ENCODE results near the gene PKP3.

PKP3 gene

DNA sequence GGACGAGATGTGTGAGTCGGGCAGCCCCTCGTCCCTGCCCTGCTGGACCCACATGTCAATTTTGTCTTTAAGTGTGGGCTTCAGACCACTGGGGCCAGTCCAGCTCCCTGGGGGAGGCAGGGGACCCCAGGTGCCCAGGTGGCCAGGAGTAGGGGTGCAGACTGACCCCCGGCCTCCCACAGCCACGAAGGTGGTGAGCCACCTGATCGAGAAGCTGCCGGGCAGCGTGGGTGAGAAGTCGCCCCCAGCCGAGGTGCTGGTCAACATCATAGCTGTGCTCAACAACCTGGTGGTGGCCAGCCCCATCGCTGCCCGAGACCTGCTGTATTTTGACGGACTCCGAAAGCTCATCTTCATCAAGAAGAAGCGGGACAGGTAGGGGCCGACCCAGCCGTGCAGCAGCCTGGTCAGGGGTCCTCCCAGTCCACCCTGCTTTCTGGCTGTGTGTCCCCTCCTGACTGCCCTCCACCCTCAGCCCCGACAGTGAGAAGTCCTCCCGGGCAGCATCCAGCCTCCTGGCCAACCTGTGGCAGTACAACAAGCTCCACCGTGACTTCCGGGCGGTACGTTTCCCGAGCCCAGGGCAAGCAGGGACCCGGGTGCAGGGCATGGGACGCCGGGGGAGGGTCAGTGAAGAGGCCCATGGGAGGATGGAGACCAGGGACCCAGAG, 9.9 kb downstream of the PKP3 start:
- DNase-seq (ENCODE audit: extremely low spot score): no peak
- POLR2A ChIA-PET: no interaction called here
- TF ChIP-seq, protein P1, sequence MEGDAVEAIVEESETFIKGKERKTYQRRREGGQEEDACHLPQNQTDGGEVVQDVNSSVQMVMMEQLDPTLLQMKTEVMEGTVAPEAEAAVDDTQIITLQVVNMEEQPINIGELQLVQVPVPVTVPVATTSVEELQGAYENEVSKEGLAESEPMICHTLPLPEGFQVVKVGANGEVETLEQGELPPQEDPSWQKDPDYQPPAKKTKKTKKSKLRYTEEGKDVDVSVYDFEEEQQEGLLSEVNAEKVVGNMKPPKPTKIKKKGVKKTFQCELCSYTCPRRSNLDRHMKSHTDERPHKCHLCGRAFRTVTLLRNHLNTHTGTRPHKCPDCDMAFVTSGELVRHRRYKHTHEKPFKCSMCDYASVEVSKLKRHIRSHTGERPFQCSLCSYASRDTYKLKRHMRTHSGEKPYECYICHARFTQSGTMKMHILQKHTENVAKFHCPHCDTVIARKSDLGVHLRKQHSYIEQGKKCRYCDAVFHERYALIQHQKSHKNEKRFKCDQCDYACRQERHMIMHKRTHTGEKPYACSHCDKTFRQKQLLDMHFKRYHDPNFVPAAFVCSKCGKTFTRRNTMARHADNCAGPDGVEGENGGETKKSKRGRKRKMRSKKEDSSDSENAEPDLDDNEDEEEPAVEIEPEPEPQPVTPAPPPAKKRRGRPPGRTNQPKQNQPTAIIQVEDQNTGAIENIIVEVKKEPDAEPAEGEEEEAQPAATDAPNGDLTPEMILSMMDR (IDR thresholded peaks at IDR 0.05; ENCODE audit: control extremely low read depth, extremely low read depth, low read depth, missing control alignments): no peak
- CTCF ChIA-PET: interaction anchor here (3.8 kb wide), 1 partner anchor 7 kb away, joined by 22 read pairs; no protein-coding TSS in a partner anchor

DNA sequence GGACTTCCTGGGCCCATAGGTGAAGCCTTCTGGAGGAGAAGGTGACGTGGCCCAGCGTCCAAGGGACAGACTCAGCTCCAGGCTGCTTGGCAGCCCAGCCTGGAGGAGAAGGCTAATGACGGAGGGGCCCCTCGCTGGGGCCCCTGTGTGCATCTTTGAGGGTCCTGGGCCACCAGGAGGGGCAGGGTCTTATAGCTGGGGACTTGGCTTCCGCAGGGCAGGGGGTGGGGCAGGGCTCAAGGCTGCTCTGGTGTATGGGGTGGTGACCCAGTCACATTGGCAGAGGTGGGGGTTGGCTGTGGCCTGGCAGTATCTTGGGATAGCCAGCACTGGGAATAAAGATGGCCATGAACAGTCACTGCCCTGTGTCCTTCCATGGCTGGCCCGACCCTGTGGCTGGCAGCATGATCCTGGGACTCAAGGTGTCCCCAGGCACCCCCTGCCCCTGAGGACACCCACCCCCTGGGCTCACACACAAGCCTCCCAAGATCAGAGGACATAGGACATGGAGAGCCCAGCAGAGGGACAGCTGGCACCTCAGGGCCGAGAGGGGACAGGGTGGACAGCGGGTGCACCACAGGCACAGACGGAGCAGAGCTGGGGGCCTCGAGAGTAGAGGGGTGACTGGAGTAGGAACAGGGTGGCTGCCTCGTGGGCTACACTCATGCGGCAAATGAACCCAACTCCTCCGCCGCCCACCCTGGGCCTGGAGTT, 10.7 kb downstream of the PKP3 start:
- DNase-seq (ENCODE audit: extremely low spot score): no peak
- TF ChIP-seq, protein P1 (IDR thresholded peaks at IDR 0.05; ENCODE audit: control extremely low read depth, extremely low read depth, low read depth, missing control alignments): no peak
- ChIA-PET CTCF (interaction anchor here (3.8 kb wide), 1 partner anchor 8 kb away, joined by 22 read pairs; no protein-coding TSS in a partner anchor), POLR2A (no interaction called here)

DNA sequence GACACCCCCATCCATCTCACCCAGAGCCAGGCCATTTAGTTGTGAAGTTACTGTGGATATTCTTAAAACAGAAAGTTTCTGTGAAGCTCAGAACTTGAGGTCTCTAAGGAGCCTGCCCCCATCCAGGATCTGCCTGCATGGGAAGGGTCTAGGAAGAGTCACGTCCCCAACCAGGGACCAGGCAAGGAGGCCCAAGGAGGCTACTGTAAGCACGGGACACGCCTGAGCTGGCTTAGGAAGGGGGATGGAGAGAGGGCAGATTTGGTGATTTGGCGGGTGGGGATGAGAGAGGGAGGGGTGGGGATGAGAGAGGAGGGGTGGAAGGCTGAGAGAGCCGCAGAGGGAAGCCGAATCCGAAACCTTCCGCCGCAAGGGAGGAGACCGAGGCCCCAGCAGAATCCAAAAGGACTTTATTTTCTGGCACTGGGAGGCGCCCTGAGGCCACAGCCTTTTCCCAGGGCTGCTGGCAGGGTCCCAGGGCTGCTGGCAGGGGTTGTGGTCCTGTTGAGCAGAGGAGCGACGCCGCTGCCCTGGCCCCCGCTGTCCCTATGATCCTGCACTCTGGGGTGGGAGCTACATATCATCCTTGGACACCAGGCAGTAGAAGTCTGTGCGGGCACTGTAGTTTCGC, 11.4 kb downstream of the PKP3 start:
- ChIA-PET POLR2A (no interaction called here), CTCF (interaction anchor here (3.8 kb wide), 1 partner anchor 8 kb away, joined by 22 read pairs; no protein-coding TSS in a partner anchor)
- TF ChIP-seq, protein P1 (IDR thresholded peaks at IDR 0.05; ENCODE audit: control extremely low read depth, extremely low read depth, low read depth, missing control alignments): no peak
- DNase-seq (ENCODE audit: extremely low spot score): no peak

DNA sequence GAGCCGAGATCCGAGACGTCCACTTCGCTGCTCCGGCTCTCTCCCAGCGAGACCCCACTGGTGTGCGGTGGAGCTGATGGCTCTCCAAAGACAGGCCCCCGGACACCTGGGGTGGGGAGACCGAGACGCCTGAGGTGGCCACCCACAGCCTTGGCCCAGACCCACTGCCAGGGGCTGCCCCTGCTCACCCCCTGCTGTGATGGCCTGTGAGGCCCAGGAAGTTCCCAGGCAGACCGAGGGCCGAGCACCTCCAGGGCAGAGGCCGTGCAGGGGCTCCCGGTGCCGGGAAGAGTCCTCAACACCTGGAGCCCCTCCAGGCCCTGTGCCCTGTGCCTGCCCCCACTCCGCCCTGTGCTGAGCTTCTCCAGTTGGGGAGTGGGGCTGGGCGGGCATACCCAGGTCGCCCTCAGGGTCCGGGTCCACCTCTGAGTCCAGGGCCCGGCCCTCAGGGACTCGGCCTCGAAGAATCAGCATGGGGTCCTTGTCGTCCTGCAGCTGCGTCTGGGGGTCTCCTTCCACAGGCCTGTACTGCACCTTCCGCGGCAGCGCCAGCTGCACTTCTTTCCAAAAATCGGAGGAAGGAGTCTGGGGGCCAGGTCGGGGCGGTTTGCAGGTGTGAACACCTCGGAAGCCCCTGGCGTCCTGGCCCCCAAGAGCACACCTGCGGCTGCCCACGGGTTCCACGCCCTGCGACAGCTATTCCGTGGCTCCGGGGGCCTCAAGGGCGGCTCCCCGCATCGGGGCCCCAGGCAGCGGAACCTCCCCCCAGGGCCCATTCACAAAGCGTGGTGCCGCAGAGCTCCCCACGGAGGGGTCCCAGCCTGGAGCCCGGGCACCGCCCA, 12.2 kb downstream of the PKP3 start:
- ChIA-PET POLR2A (no interaction called here), CTCF (interaction anchor here (1.0 to 3.8 kb wide), 7 partner anchors 9 to 162 kb away, joined by 3 to 22 read pairs (median 5); no protein-coding TSS in a partner anchor)

DNA sequence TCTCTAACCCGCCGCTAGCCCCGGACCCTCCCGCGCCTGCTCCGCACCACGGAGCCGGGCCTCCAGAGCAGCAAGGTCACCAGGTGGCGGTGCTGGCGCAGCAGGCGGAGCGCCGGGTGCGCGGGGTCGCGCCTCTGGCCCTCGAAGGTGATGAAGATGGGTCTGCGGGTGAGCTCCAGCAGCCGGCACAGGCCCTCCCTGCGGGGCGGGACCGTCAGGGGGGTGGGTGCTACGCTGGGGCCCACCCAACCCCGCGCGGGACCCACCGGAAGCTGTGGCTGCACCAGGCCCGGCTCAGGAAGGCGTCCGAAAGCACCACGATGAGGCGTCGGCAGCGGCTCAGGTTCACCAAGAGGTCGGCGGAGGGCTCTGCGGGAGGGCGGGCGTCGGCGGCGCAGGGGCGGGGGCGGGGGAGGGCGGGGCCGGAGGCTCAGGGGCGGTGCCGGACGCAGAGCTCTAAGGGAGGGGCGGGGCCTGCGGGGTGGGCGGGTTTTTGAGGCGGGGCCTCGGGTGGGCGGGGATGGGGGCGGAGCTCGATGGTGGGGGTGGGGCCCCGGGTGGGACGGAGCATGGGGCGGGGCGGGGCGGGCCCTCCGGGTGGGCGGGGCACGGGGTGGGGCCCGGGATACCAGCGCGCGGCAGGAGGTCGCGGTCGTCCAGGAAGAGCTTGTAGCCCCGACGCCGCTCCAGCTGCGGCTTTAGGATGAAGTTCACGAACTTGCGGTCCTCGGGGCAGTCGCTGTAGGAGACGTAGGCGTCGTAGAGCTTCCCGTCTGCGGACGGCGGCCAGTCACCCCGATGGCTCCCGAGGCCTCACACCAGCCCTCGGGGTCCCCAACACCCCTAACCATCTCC, 13.0 kb downstream of the PKP3 start:
- CTCF ChIA-PET: interaction anchor here (1.0 to 3.8 kb wide), 9 partner anchors 10 to 163 kb away, joined by 3 to 22 read pairs (median 4); no protein-coding TSS in a partner anchor
- peak; percentile 95 for DNase-seq (ENCODE audit: extremely low spot score)
- TF ChIP-seq, protein P1 (IDR thresholded peaks at IDR 0.05; ENCODE audit: control extremely low read depth, extremely low read depth, low read depth, missing control alignments): peak; percentile 39
- POLR2A ChIA-PET: interaction anchor here (0.5 to 0.9 kb wide), 5 partner anchors 43 to 169 kb away, joined by 3 to 5 read pairs (median 4); partner anchors contain the start of gene PTDSS2

More for the DNA sequence above, 12.2 kb downstream of the PKP3 start:
- DNase-seq (ENCODE audit: extremely low spot score): no peak
- TF ChIP-seq, protein P1 (IDR thresholded peaks at IDR 0.05; ENCODE audit: control extremely low read depth, extremely low read depth, low read depth, missing control alignments): no peak

Data from GM10248 (cell line).